Central memory CD4-positive, alpha-beta T cell (primary cell): ENCODE results near the gene EXOC4.

Source experiments
- DNase-seq: peaks from one replicate; pipeline ENCODE4 v3.0.0; 2022

Gene EXOC4

GRCh38 chr7:133911724-133912123, 658.8 kb downstream of the EXOC4 start:
- DNase-seq: no peak

GRCh38 chr7:133912916-133913697, 660.2 kb downstream of the EXOC4 start:
- no peak for DNase-seq

GRCh38 chr7:133916621-133917020, 663.7 kb downstream of the EXOC4 start:
- no peak for DNase-seq

GRCh38 chr7:133919810-133920209, 666.9 kb downstream of the EXOC4 start:
- DNase-seq: no peak

GRCh38 chr7:133921635-133922182, 668.8 kb downstream of the EXOC4 start:
- DNase-seq: no peak

- no peak for DNase-seq
Measured at GRCh38 chr7:133923974-133924373, 671.1 kb downstream of the EXOC4 start.

GRCh38 chr7:133931053-133931452, 678.2 kb downstream of the EXOC4 start:
- no peak for DNase-seq

GRCh38 chr7:133932591-133932990, 679.7 kb downstream of the EXOC4 start:
- no peak for DNase-seq

- no peak for DNase-seq
Measured at GRCh38 chr7:133934262-133934976, 681.5 kb downstream of the EXOC4 start.

GRCh38 chr7:133934977-133935330, 682.1 kb downstream of the EXOC4 start:
- DNase-seq: no peak

GRCh38 chr7:133936074-133936473, 683.2 kb downstream of the EXOC4 start:
- no peak for DNase-seq

- DNase-seq: no peak
Measured at GRCh38 chr7:133937786-133938185, 684.9 kb downstream of the EXOC4 start.

GRCh38 chr7:133940368-133940767, 687.5 kb downstream of the EXOC4 start:
- DNase-seq: no peak

GRCh38 chr7:133941496-133941895, 688.6 kb downstream of the EXOC4 start:
- no peak for DNase-seq

GRCh38 chr7:133945497-133945896, 692.6 kb downstream of the EXOC4 start:
- no peak for DNase-seq

- DNase-seq: no peak
Measured at GRCh38 chr7:133947458-133948254, 694.8 kb downstream of the EXOC4 start.

- DNase-seq: no peak
Measured at GRCh38 chr7:133948588-133948987, 695.7 kb downstream of the EXOC4 start.

GRCh38 chr7:133950855-133951254, 698.0 kb downstream of the EXOC4 start:
- no peak for DNase-seq

GRCh38 chr7:133955208-133955607, 702.3 kb downstream of the EXOC4 start:
- no peak for DNase-seq

GRCh38 chr7:133957845-133958244, 705.0 kb downstream of the EXOC4 start:
- no peak for DNase-seq

GRCh38 chr7:133958822-133959221, 705.9 kb downstream of the EXOC4 start:
- DNase-seq: no peak

- no peak for DNase-seq
Measured at GRCh38 chr7:133959505-133959904, 706.6 kb downstream of the EXOC4 start.

GRCh38 chr7:133961724-133962123, 708.8 kb downstream of the EXOC4 start:
- DNase-seq: no peak
